HepG2 (cell line): ENCODE data around the gene HENMT1. TPM values are rescaled to one million over a fixed set of nuclear protein-coding genes. Genes with fewer than 3 reads are reported as not detected.

Experiments used
- ATAC-seq: fragments of 200-7000 bp; cut with Tn5 transposase; 3 replicates; pipeline ENCODE4 v1.9.1; 2020; ENCODE audit warnings: mild to moderate bottlenecking, moderate library complexity
- Bru-seq: library from RNA; stranded (reverse); fragments of 400-500 nt; gene quantifications from one replicate; lab custom pipeline; 2021; lab: Mats Ljungman, UMichigan
- BruChase-seq, 2 experiments: library from RNA; stranded (reverse); fragments of 400-500 nt; gene quantifications; one replicate each; lab custom pipeline; 2021; lab: Mats Ljungman, UMichigan
- BruUV-seq: library from RNA; stranded (reverse); fragments of 400-500 nt; replicated peaks from 2 replicates; lab custom pipeline; 2021; lab: Mats Ljungman, UMichigan
- CTCF ChIA-PET: fragments of 300-600 bp; formaldehyde crosslinking; extraction: SDS; loops from one replicate; lab custom pipeline; 2021; ENCODE audit warnings: low total read pairs, inconsistent platforms, low intra/inter-chr PET ratio; lab: Yijun Ruan, JAX
- POLR2A ChIA-PET: fragments of 350-600 bp; sonication (Branson Sonifier 250); formaldehyde crosslinking; loops from one replicate; lab custom pipeline; 2020; ENCODE audit warnings: antibody characterized with exemption, inconsistent platforms; lab: Yijun Ruan, JAX
- DNase-seq: peaks from one replicate; pipeline ENCODE4 v3.0.0-alpha.2; 2015; ENCODE audit warnings: low spot score
- FAIRE-seq: peaks from 3 replicates; lab custom pipeline; 2011; peaks lifted over from hg19 to GRCh38; lab: Jason Lieb, UNC
- H2AFZ ChIP-seq: one replicate; pipeline ENCODE4 v1.6.1; 2011; ENCODE audit warnings: low read length, inconsistent platforms
- H3K27ac ChIP-seq: fragments of 300-600 bp; 3 replicates; pipeline ENCODE4 v1.8.0; 2011; ENCODE audit warnings: mixed run types, mild to moderate bottlenecking, mixed read lengths, low read length, inconsistent platforms; ENCODE audit not compliant: insufficient read depth; ENCODE audit errors: extremely low read length
- H3K27me3 ChIP-seq, 2 experiments: fragments of 200-600 bp in 1 of 2; 2 replicates in 1 of 2; 3 replicates in 1 of 2; pipeline versions ENCODE4 v1.6.0 to v1.8.0; 2011; ENCODE audit warnings: low read length in 2 of 2, mild to moderate bottlenecking in 2 of 2, moderate library complexity in 2 of 2, inconsistent platforms in 1 of 2; ENCODE audit not compliant: insufficient read depth in 2 of 2, control insufficient read depth in 1 of 2
- H3K36me3 ChIP-seq, 2 experiments: fragments of 200-600 bp in 1 of 2; replicated peaks in 1 of 2; 2 replicates in 1 of 2; 3 replicates in 1 of 2; pipeline versions ENCODE4 v1.5.1 to v1.8.0; 2011; ENCODE audit warnings: low read length in 2 of 2, inconsistent platforms in 1 of 2; ENCODE audit not compliant: insufficient read depth in 2 of 2, control insufficient read depth in 1 of 2
- H3K4me1 ChIP-seq: 2 replicates; pipeline ENCODE4 v1.5.1; 2012; ENCODE audit warnings: low read length, inconsistent platforms; ENCODE audit not compliant: insufficient read depth
- H3K4me2 ChIP-seq: 2 replicates; pipeline ENCODE4 v1.6.0; 2011; ENCODE audit warnings: low read depth, low read length, inconsistent platforms
- H3K4me3 ChIP-seq, 3 experiments: fragments of 200-600 bp in 1 of 3; sonication (generic), shearing (Covaris generic) in 1 of 3; replicated peaks in 1 of 3; 2 replicates each; pipeline ENCODE4 v1.5.1; 2011 to 2016; ENCODE audit warnings: low read length in 3 of 3, inconsistent platforms in 2 of 3, low read depth in 2 of 3, mild to moderate bottlenecking in 2 of 3, control low read depth in 1 of 3, mixed read lengths in 1 of 3; ENCODE audit not compliant: insufficient read depth in 1 of 3
- H3K79me2 ChIP-seq: one replicate; pipeline ENCODE4 v1.6.1; 2011; ENCODE audit warnings: low read length, inconsistent platforms; ENCODE audit not compliant: insufficient read depth
- H3K9ac ChIP-seq: 2 replicates; pipeline ENCODE4 v1.6.0; 2011; ENCODE audit warnings: mild to moderate bottlenecking, low read depth, low read length, inconsistent platforms; ENCODE audit not compliant: insufficient read depth
- H3K9me3 ChIP-seq: 2 replicates; pipeline ENCODE4 v1.5.1; 2012; ENCODE audit warnings: mild to moderate bottlenecking, low read length
- H4K20me1 ChIP-seq: 2 replicates; pipeline ENCODE4 v1.6.0; 2011; ENCODE audit warnings: inconsistent platforms, mild to moderate bottlenecking, low read length, moderate library complexity; ENCODE audit not compliant: insufficient read depth
- ATF6 ChIP-seq: sonication (generic); formaldehyde crosslinking; conservative IDR thresholded peaks from 2 replicates; pipeline ENCODE4 v1.4.0; 2020; ENCODE audit warnings: missing genetic modification reagents
- DNMT1 ChIP-seq: sonication (generic); formaldehyde crosslinking; IDR thresholded peaks from 2 replicates; pipeline ENCODE4 v1.5.1; 2020; ENCODE audit warnings: mild to moderate bottlenecking, missing genetic modification reagents
- SP1 ChIP-seq, 2 experiments: fragments of 450-650 bp in 1 of 2; sonication (generic) in 1 of 2; formaldehyde crosslinking in 1 of 2; IDR thresholded peaks; 2 replicates each; pipeline versions ENCODE4 v1.4.0 to v1.6.1; 2016 to 2020; ENCODE audit warnings: missing genetic modification reagents in 1 of 2
- ZNF354B ChIP-seq: sonication (generic); formaldehyde crosslinking; IDR thresholded peaks from 2 replicates; pipeline ENCODE4 v1.8.0; 2022; ENCODE audit warnings: mild to moderate bottlenecking, missing genetic modification reagents
- WGBS: methylation state at CpG from one replicate; pipeline ENCODE4 v1.1.6; 2017; ENCODE audit warnings: low lambda C conversion rate; 5-methylcytosine and 5-hydroxymethylcytosine counted together
- in situ Hi-C: cut with HindIII; loops from 2 replicates; pipeline ENCODE4 v1.10.0; 2017; ENCODE audit warnings: low pct_unique_long_range_greater_than_20kb; ENCODE audit not compliant: extremely low pct_ligation_motif_present
- intact Hi-C: fragments of 100-400 bp; cut with micrococcal nuclease; formaldehyde crosslinking; loops from one replicate; pipeline ENCODE4 v1.10.0; 2022; ENCODE audit not compliant: unreplicated experiment
- long read RNA-seq, 2 experiments: library from RNA in 1 of 2; library from polyadenylated mRNA in 1 of 2; stranded (forward) in 1 of 2; unstranded in 1 of 2; transcript quantifications; one replicate each; pipeline ENCODE4 v2.0.0, GENCODE V29; 2019 to 2022
- polyA minus RNA-seq, 3 experiments: library from RNA; depleted of rRNA, polyadenylated mRNA; stranded (reverse); fragments of >200 nt; gene quantifications; 2 replicates each; pipeline ENCODE4 v1.2.3, GENCODE V29; 2011; ENCODE audit warnings: low replicate concordance in 1 of 3
- polyA plus RNA-seq, 8 experiments: library from polyadenylated mRNA; depleted of rRNA in 3 of 8; stranded (reverse) in 7 of 8; unstranded in 1 of 8; fragments of >200 nt; fragmentation: Illumina TruSeq in 4 of 8; extraction: Trizol in 4 of 8; gene quantifications; 2 replicates each; pipeline versions ENCODE4 v1.2.1 to v1.2.3, GENCODE V29; 2011 to 2016; ENCODE audit warnings: low read depth in 4 of 8, missing spikeins in 1 of 8, mixed read lengths in 1 of 8; ENCODE audit not compliant: insufficient read depth in 1 of 8
- total RNA-seq, 5 experiments: library from RNA; depleted of rRNA; stranded (reverse); fragments of >200 nt; fragmentation: Illumina TruSeq; extraction: Trizol; gene quantifications; 2 replicates each; pipeline ENCODE4 v1.2.3, GENCODE V29; 2016; ENCODE audit warnings: low read depth in 1 of 5

Gene HENMT1
- total RNA-seq (2016; rRNA removed; fragmentation: Illumina TruSeq; extraction: Trizol) (not detected in 2 replicates), polyA plus RNA-seq (2011; rRNA removed) (not detected in 2 replicates), polyA minus RNA-seq (2011; rRNA and poly(A)+ RNA removed; ENCODE audit: low replicate concordance) (13.3 TPM in 1 of 2 replicates, not detected in the other), Bru-seq, nascent RNA (percentile 7 among the genes with signal in this experiment), BruChase-seq, experiment 1, labeled RNA remaining after a 6-hour chase (percentile 11 among the genes with signal in this experiment), BruChase-seq, experiment 2, labeled RNA remaining after a 2-hour chase (percentile 7 among the genes with signal in this experiment)
- total RNA-seq (2016; cell fraction: cytosol; rRNA removed; fragmentation: Illumina TruSeq; extraction: Trizol; ENCODE audit: low read depth), result not detected in 2 replicates
- not detected in 2 replicates for total RNA-seq (2016; cell fraction: insoluble cytoplasmic fraction; rRNA removed; fragmentation: Illumina TruSeq; extraction: Trizol)
- not detected in 2 replicates for total RNA-seq (2016; cell fraction: membrane; rRNA removed; fragmentation: Illumina TruSeq; extraction: Trizol)
- not detected in 2 replicates for total RNA-seq (2016; cell fraction: nucleus; rRNA removed; fragmentation: Illumina TruSeq; extraction: Trizol)
- polyA plus RNA-seq (2011; cell fraction: cytosol; rRNA removed), result not detected in 2 replicates
- not detected in 2 replicates for polyA plus RNA-seq (2011; cell fraction: nucleus; rRNA removed)
- not detected in 2 replicates for polyA plus RNA-seq (2012)
- polyA plus RNA-seq (2016; cell fraction: cytosol; fragmentation: Illumina TruSeq; extraction: Trizol; ENCODE audit: low read depth), result not detected in 2 replicates
- polyA plus RNA-seq (2016; cell fraction: insoluble cytoplasmic fraction; fragmentation: Illumina TruSeq; extraction: Trizol; ENCODE audit: low read depth), result not detected in 2 replicates
- not detected in 2 replicates for polyA plus RNA-seq (2016; cell fraction: membrane; fragmentation: Illumina TruSeq; extraction: Trizol; ENCODE audit: low read depth)
- not detected in 2 replicates for polyA plus RNA-seq (2016; cell fraction: nucleus; fragmentation: Illumina TruSeq; extraction: Trizol; ENCODE audit: insufficient read depth, low read depth)
- not detected in 2 replicates for polyA minus RNA-seq (2011; cell fraction: cytosol; rRNA and poly(A)+ RNA removed)
- polyA minus RNA-seq (2011; cell fraction: nucleus; rRNA and poly(A)+ RNA removed), result not detected in 2 replicates
- long read RNA-seq, experiment 1, result 0 reads
- long read RNA-seq, experiment 2, result 0 reads

- H3K4me1 ChIP-seq, result no peaks in the 10 kb centered on the region
- ATAC-seq, result no peak
- ChIA-PET CTCF (no interaction called here), POLR2A (no interaction called here)
- in situ Hi-C loops, result no loop called here
- no peaks in the 10 kb centered on the region for H4K20me1 ChIP-seq
- no peak within 1 kb of the TSS for H3K9ac ChIP-seq
- peaks cover 0 to 10% of the 10 kb centered on the region in 2 experiments; a peak in 2 of 5 replicates for H3K27me3 ChIP-seq
- no peak for FAIRE-seq
- no peak within 1 kb of the TSS for H3K4me2 ChIP-seq
- DNase-seq, result no peak
- no peaks in the 10 kb centered on the region for H3K9me3 ChIP-seq
- no peak within 1 kb of the TSS for H3K4me3 ChIP-seq
- H3K79me2 ChIP-seq, result no peaks in the 10 kb centered on the region
- intact Hi-C loops, result no loop called here
- TF ChIP-seq ATF6 (CRISPR knock-in tag), result no peak
- no peak for TF ChIP-seq ZNF354B (CRISPR knock-in tag)
- TF ChIP-seq DNMT1, result 0 out of 2 replicates have a peak, but pooled peaks have one; percentile 30
- no peak for TF ChIP-seq SP1 (IDR thresholded peaks at IDR 0.05)
- TF ChIP-seq SP1 (CRISPR knock-in tag; IDR thresholded peaks at IDR 0.05), result no peak
- WGBS, result 87% methylated on average over 77 of the region's 81 CpGs
- no peak within 1 kb of the TSS for H2AFZ ChIP-seq
- no TSS peak for BruUV-seq
- no peak within 1 kb of the TSS for H3K27ac ChIP-seq
- H3K36me3 ChIP-seq, result no peaks in the 10 kb centered on the region
Measured at GRCh38 chr1:108661030-108661609, at the start of gene HENMT1. Gene HENMT1 (minus strand): TSS chr1:108661093. CDS start chr1:108659884, 1,209 bp downstream.
